NCI-H146 treated with DMSO at 0.1 percent for 48 hours (cell line): ENCODE measurements around the gene DNAJC3.
A peak's percentile ranks its signal among the peaks of the same experiment; 100 is the strongest.
"Not testable (repeated sequence)": the region's sequence is repeated elsewhere in the genome, so short reads cannot be mapped to it uniquely, and the experiment has no call there.

Experiments
- DNase-seq: peaks from one replicate; lab custom pipeline; 2025; ENCODE audit not compliant: unreplicated experiment; lab: John Stamatoyannopoulos, UW

DNAJC3 gene

GRCh38 chr13:95676762-95677563 is at the start of gene DNAJC3:
Gene DNAJC3, plus strand, starts transcription at chr13:95677139. Its CDS starts 117 bp downstream, at chr13:95677256.
- DNase-seq: peak; percentile 94

GRCh38 chr13:95627590-95627989 is 49.3 kb upstream of the DNAJC3 start:
- no peak for DNase-seq

- no peak for DNase-seq
Observed at GRCh38 chr13:95628488-95628887, 48.5 kb upstream of the DNAJC3 start.

- DNase-seq: no peak
Observed at GRCh38 chr13:95629071-95629470, 47.9 kb upstream of the DNAJC3 start.

- no peak for DNase-seq
Observed at GRCh38 chr13:95630593-95630992, 46.3 kb upstream of the DNAJC3 start.

- no peak for DNase-seq
Observed at GRCh38 chr13:95636853-95637252, 40.1 kb upstream of the DNAJC3 start.

GRCh38 chr13:95641291-95642027 is 35.5 kb upstream of the DNAJC3 start:
- no peak for DNase-seq

- DNase-seq: no peak
Observed at GRCh38 chr13:95642028-95642621, 34.8 kb upstream of the DNAJC3 start.

GRCh38 chr13:95642999-95643398 is 33.9 kb upstream of the DNAJC3 start:
- DNase-seq: no peak

GRCh38 chr13:95643571-95643935 is 33.4 kb upstream of the DNAJC3 start:
- peak; percentile 50 for DNase-seq

- DNase-seq: peak; percentile 41
Observed at GRCh38 chr13:95643936-95644598, 32.9 kb upstream of the DNAJC3 start.

GRCh38 chr13:95644601-95645052 is 32.3 kb upstream of the DNAJC3 start, which contains the start of gene DZIP1:
Gene DZIP1, minus strand, starts transcription at chr13:95644706. Its CDS starts 2,677 bp downstream, at chr13:95642029.
- DNase-seq: peak; percentile 68

- no peak for DNase-seq
Observed at GRCh38 chr13:95647321-95647720, 29.6 kb upstream of the DNAJC3 start.

GRCh38 chr13:95650696-95651095 is 26.2 kb upstream of the DNAJC3 start:
- DNase-seq: no peak

GRCh38 chr13:95652244-95652764 is 24.6 kb upstream of the DNAJC3 start:
- no peak for DNase-seq

- no peak for DNase-seq
Observed at GRCh38 chr13:95652821-95653220, 24.1 kb upstream of the DNAJC3 start.

GRCh38 chr13:95656386-95657015 is 20.4 kb upstream of the DNAJC3 start:
- DNase-seq: no peak

GRCh38 chr13:95659500-95659899 is 17.4 kb upstream of the DNAJC3 start:
- DNase-seq: no peak

- DNase-seq: peak; percentile 52
Observed at GRCh38 chr13:95660981-95661581, 15.9 kb upstream of the DNAJC3 start.

- DNase-seq: not testable (repeated sequence)
Observed at GRCh38 chr13:95667235-95667634, 9.7 kb upstream of the DNAJC3 start.
